GM19099 (cell line): ENCODE data around the gene SAC3D1.

ENCODE experiments used
- POLR2A ChIP-seq: IDR thresholded peaks from 3 replicates; pipeline ENCODE4 v1.6.1; 2011; ENCODE audit warnings: low read depth; ENCODE audit not compliant: insufficient read length; ENCODE audit errors: extremely low read depth

Gene SAC3D1

GRCh38 chr11:65089621-65090020, 48.6 kb downstream of the SAC3D1 start:
- no peak for TF ChIP-seq POLR2A

GRCh38 chr11:65090628-65091027, 49.6 kb downstream of the SAC3D1 start:
- no peak for TF ChIP-seq POLR2A
